HL-60 (cell line): ENCODE results near the gene DAGLA.

ENCODE experiments used
- DNase-seq, 2 experiments: peaks; one replicate each; pipeline ENCODE4 v3.0.0-alpha.2; 2010 to 2020; ENCODE audit warnings: low read depth in 1 of 2, low spot score in 1 of 2
- H3K27ac ChIP-seq: fragments of 250-450 bp; sonication (Bioruptor Pico); replicated peaks from 2 replicates; pipeline ENCODE4 v1.5.1; 2020; ENCODE audit warnings: mild to moderate bottlenecking, moderate library complexity
- H3K27me3 ChIP-seq: fragments of 250-450 bp; sonication (Bioruptor Pico); 2 replicates; pipeline ENCODE4 v1.5.1; 2021; ENCODE audit warnings: mild to moderate bottlenecking, moderate library complexity; ENCODE audit not compliant: insufficient read depth, poor library complexity, severe bottlenecking
- H3K4me3 ChIP-seq: replicated peaks from 2 replicates; pipeline ENCODE4 v1.5.1; 2011; ENCODE audit warnings: mild to moderate bottlenecking, control low read depth, low read length; ENCODE audit not compliant: insufficient read depth
- CTCF ChIP-seq: IDR thresholded peaks from one replicate; pipeline ENCODE4 v1.5.1; 2011; ENCODE audit warnings: low read length, control low read depth, inconsistent platforms; ENCODE audit not compliant: insufficient read depth
- GABPA ChIP-seq: IDR thresholded peaks from 2 replicates; pipeline ENCODE4 v1.6.1; 2012; ENCODE audit warnings: low read depth
- POLR2AphosphoS5 ChIP-seq: IDR thresholded peaks from 2 replicates; pipeline ENCODE4 v1.6.1; 2012; ENCODE audit warnings: low read depth
- SPI1 ChIP-seq: IDR thresholded peaks from 2 replicates; pipeline ENCODE4 v1.6.1; 2012; ENCODE audit warnings: low read depth, mild to moderate bottlenecking, borderline replicate concordance
- TF ChIP-seq, protein P1 (sequence below): IDR thresholded peaks from 2 replicates; pipeline ENCODE4 v1.6.1; 2012; ENCODE audit warnings: low read depth; ENCODE audit not compliant: insufficient replicate concordance

Gene DAGLA

DNA sequence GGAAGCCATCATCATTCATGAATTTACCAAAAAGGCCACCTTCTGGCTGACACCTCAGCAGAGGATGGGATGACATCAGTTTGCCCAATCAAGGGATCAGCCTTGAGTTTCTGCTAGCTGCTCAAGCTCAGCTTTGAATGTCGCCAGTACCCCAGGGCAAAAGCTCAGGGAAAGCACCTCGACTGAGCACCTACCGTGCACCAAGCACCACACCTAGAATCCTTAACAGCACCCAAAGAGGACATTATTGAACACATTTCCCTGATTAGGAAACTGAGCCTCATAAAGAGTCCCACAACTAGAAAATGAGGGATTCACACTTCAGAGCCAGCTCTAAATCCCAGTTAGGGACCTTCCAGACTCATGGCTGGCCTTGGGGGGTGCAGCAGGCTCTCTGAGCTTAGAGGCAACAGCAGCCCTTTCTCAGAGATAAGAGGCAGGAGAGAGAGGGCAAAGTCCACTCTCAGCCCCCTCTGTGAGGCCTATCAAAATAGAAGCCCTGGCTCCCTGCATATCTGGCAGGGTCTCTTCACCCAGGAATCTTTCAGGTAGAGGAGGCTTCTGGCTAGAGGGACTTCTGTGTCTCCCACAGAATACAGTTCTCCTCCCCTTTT lies 13.4 kb upstream of the DAGLA start:
- no peak for DNase-seq
- H3K27me3 ChIP-seq: no peaks in the 10 kb centered on the region
- H3K27ac ChIP-seq: no peak overlapping the region
- TF ChIP-seq CTCF: no peak
- no peak for TF ChIP-seq GABPA
- no peak for TF ChIP-seq POLR2AphosphoS5
- no peak for TF ChIP-seq SPI1
- TF ChIP-seq, protein P1, sequence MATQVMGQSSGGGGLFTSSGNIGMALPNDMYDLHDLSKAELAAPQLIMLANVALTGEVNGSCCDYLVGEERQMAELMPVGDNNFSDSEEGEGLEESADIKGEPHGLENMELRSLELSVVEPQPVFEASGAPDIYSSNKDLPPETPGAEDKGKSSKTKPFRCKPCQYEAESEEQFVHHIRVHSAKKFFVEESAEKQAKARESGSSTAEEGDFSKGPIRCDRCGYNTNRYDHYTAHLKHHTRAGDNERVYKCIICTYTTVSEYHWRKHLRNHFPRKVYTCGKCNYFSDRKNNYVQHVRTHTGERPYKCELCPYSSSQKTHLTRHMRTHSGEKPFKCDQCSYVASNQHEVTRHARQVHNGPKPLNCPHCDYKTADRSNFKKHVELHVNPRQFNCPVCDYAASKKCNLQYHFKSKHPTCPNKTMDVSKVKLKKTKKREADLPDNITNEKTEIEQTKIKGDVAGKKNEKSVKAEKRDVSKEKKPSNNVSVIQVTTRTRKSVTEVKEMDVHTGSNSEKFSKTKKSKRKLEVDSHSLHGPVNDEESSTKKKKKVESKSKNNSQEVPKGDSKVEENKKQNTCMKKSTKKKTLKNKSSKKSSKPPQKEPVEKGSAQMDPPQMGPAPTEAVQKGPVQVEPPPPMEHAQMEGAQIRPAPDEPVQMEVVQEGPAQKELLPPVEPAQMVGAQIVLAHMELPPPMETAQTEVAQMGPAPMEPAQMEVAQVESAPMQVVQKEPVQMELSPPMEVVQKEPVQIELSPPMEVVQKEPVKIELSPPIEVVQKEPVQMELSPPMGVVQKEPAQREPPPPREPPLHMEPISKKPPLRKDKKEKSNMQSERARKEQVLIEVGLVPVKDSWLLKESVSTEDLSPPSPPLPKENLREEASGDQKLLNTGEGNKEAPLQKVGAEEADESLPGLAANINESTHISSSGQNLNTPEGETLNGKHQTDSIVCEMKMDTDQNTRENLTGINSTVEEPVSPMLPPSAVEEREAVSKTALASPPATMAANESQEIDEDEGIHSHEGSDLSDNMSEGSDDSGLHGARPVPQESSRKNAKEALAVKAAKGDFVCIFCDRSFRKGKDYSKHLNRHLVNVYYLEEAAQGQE: no peak
- no peak overlapping the region for H3K4me3 ChIP-seq

GRCh38 chr11:61667684-61668305 lies 12.4 kb upstream of the DAGLA start:
- no peak overlapping the region for H3K4me3 ChIP-seq
- TF ChIP-seq GABPA (no peak), POLR2AphosphoS5 (no peak)
- TF ChIP-seq, protein P1: no peak
- DNase-seq: no peak
- H3K27me3 ChIP-seq: no peaks in the 10 kb centered on the region
- no peak overlapping the region for H3K27ac ChIP-seq

DNA sequence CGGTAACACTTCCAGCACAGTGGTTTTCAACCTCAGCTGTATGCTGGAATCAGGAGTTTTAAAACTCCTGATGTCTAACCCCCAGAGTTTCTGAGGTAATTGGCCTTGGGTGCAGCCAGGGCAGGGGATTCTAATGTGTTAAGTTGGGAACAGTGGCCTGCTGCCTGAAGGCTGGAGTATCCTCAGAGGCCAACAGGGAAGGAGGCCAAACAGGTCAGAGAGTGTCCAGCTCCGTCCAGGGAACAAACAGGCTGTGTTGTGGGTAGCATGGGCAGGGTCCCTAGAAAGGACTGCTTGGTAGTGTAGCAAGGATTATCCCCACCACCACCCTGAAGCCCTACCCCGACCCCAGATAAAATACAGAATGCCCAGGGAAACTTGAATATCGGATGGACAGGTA lies 10.8 kb upstream of the DAGLA start:
- no peaks in the 10 kb centered on the region for H3K27me3 ChIP-seq
- no peak for DNase-seq
- no peak overlapping the region for H3K27ac ChIP-seq
- TF ChIP-seq POLR2AphosphoS5 (no peak), GABPA (no peak), CTCF (no peak), SPI1 (no peak)
- TF ChIP-seq, protein P1: no peak
- no peak overlapping the region for H3K4me3 ChIP-seq
